Caco-2 (cell line): ENCODE results near the gene HPGDS. TPM values are rescaled to one million over a fixed set of nuclear protein-coding genes. Genes with fewer than 3 reads are reported as not detected.

Experiments used
- BruUV-seq: library from RNA; stranded (reverse); fragments of 400-500 nt; replicated peaks from 2 replicates; lab custom pipeline; 2021; lab: Mats Ljungman, UMichigan
- CTCF ChIA-PET: fragments of 300-600 bp; sonication (Branson Sonifier 250); formaldehyde crosslinking; loops from one replicate; lab custom pipeline; 2022; ENCODE audit warnings: antibody characterized with exemption; lab: Charles Lee
- POLR2A ChIA-PET: fragments of 300-600 bp; sonication (Branson Sonifier 250); formaldehyde crosslinking; loops from one replicate; lab custom pipeline; 2022; ENCODE audit warnings: antibody characterized with exemption; lab: Charles Lee
- DNase-seq, 2 experiments: peaks; one replicate each; pipeline versions ENCODE4 v3.0.0 to v3.0.0-alpha.2; 2020 to 2022
- H3K27me3 ChIP-seq: replicated peaks from 2 replicates; pipeline ENCODE4 v1.6.0; 2011; ENCODE audit warnings: low read length; ENCODE audit not compliant: control insufficient read depth, insufficient read depth
- H3K36me3 ChIP-seq: 2 replicates; pipeline ENCODE4 v1.5.1; 2011; ENCODE audit warnings: low read length; ENCODE audit not compliant: control insufficient read depth, insufficient read depth
- H3K4me1 ChIP-seq: fragments of 250-450 bp; sonication (Bioruptor Pico); 2 replicates; pipeline ENCODE4 v1.5.1; 2020; ENCODE audit warnings: mild to moderate bottlenecking
- H3K4me3 ChIP-seq: 2 replicates; pipeline ENCODE4 v1.5.1; 2011; ENCODE audit warnings: low read depth, mild to moderate bottlenecking, control low read depth, low read length
- H3K9me3 ChIP-seq: fragments of 250-450 bp; sonication (Bioruptor Pico); 2 replicates; pipeline ENCODE4 v1.5.1; 2020; ENCODE audit warnings: mild to moderate bottlenecking, moderate library complexity
- H3K27ac Mint-ChIP-seq: one replicate; pipeline ENCODE4 v1.8.0; 2022; ENCODE audit warnings: mixed read lengths; ENCODE audit not compliant: unreplicated experiment
- H3K27me3 Mint-ChIP-seq: one replicate; pipeline ENCODE4 v1.8.0; 2022; ENCODE audit warnings: mixed read lengths; ENCODE audit not compliant: insufficient read depth, unreplicated experiment
- H3K36me3 Mint-ChIP-seq: one replicate; pipeline ENCODE4 v1.8.0; 2022; ENCODE audit warnings: mild to moderate bottlenecking, mixed read lengths; ENCODE audit not compliant: insufficient read depth, unreplicated experiment
- H3K4me1 Mint-ChIP-seq: one replicate; pipeline ENCODE4 v1.8.0; 2022; ENCODE audit warnings: low read depth, mixed read lengths; ENCODE audit not compliant: unreplicated experiment
- H3K4me3 Mint-ChIP-seq: one replicate; pipeline ENCODE4 v1.8.0; 2022; ENCODE audit warnings: mild to moderate bottlenecking, moderate library complexity, mixed read lengths; ENCODE audit not compliant: unreplicated experiment
- H3K9me3 Mint-ChIP-seq: one replicate; pipeline ENCODE4 v1.8.0; 2022; ENCODE audit warnings: mixed read lengths; ENCODE audit not compliant: unreplicated experiment
- CTCF ChIP-seq, 2 experiments: fragments of 200-600 bp in 1 of 2; IDR thresholded peaks; 1 replicate in 1 of 2; 2 replicates in 1 of 2; pipeline versions ENCODE4 v1.5.1 to v1.8.0; 2011 to 2022; ENCODE audit warnings: antibody characterized with exemption in 1 of 2, control low read depth in 1 of 2, inconsistent platforms in 1 of 2, low read depth in 1 of 2, low read length in 1 of 2, mild to moderate bottlenecking in 1 of 2, moderate library complexity in 1 of 2; ENCODE audit not compliant: insufficient read depth in 1 of 2, severe bottlenecking in 1 of 2, unreplicated experiment in 1 of 2
- intact Hi-C: fragments of 100-400 bp; cut with micrococcal nuclease; formaldehyde crosslinking; loops from one replicate; pipeline ENCODE4 v1.10.0; 2022; ENCODE audit not compliant: unreplicated experiment
- total RNA-seq: library from RNA; stranded (reverse); gene quantifications from 2 replicates; pipeline ENCODE4 v1.2.3, GENCODE V29; 2022

Gene HPGDS
- total RNA-seq, 1 experiment from 2014 or later = not detected

GRCh38 chr4:94356444-94356843 is 13.8 kb upstream of the HPGDS start:
- BruUV-seq = no TSS peak
- ChIA-PET POLR2A (no interaction called here), CTCF (interaction anchor here (0.9 kb wide), 1 partner anchor 23 kb away, joined by 3 read pairs; no protein-coding TSS in a partner anchor)
- H3K4me1 Mint-ChIP-seq = no peaks in the 10 kb centered on the region
- no peak for DNase-seq
- no peaks in the 10 kb centered on the region for H3K36me3 Mint-ChIP-seq
- TF ChIP-seq CTCF (IDR thresholded peaks at IDR 0.05; ENCODE audit: insufficient read depth in 1 of 2, low read depth in 1 of 2, low read length in 1 of 2, severe bottlenecking in 1 of 2, unreplicated experiment in 1 of 2) = no peak
- Histone ChIP-seq H3K27me3 (no peaks in the 10 kb centered on the region), H3K4me3 (no peak overlapping the region), H3K9me3 (no peaks in the 10 kb centered on the region), H3K4me1 (no peaks in the 10 kb centered on the region), H3K36me3 (no peaks in the 10 kb centered on the region)
- no peak overlapping the region for H3K27ac Mint-ChIP-seq
- intact Hi-C loops = no loop called here
- no peak overlapping the region for H3K4me3 Mint-ChIP-seq
- H3K9me3 Mint-ChIP-seq = no peaks in the 10 kb centered on the region
- H3K27me3 Mint-ChIP-seq = no peaks in the 10 kb centered on the region

DNA sequence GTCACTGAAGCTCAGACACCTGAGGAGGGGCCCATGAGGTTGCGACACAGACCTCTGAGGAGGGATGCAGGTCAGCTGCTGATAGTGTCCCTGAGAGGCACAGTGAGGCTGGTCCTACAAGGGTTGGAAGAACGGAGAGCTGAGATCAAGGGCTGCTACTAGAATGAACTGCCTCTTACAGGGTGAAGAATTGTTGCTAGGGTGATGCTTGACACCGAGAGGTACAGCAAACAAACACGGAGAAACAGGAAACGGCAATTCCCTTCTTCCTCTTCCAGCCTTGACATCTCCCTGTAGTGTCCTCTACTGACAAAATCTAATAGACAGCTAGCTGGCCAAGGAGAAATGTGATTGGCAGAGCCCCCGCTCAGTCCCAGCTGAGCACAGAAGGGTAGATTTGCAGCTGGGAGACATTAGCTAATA is 11.8 kb upstream of the HPGDS start:
- POLR2A ChIA-PET = no interaction called here
- no peaks in the 10 kb centered on the region for H3K27me3 Mint-ChIP-seq
- no TSS peak for BruUV-seq
- CTCF ChIA-PET = no interaction called here
- no peaks in the 10 kb centered on the region for H3K9me3 Mint-ChIP-seq
- H3K4me1 ChIP-seq = no peaks in the 10 kb centered on the region
- H3K27me3 ChIP-seq = no peaks in the 10 kb centered on the region
- intact Hi-C loops = no loop called here
- DNase-seq = no peak
- no peaks in the 10 kb centered on the region for H3K36me3 ChIP-seq
- no peak overlapping the region for H3K4me3 Mint-ChIP-seq
- no peak for TF ChIP-seq CTCF (IDR thresholded peaks at IDR 0.05; ENCODE audit: insufficient read depth in 1 of 2, low read depth in 1 of 2, low read length in 1 of 2, severe bottlenecking in 1 of 2, unreplicated experiment in 1 of 2)
- H3K36me3 Mint-ChIP-seq = no peaks in the 10 kb centered on the region
- H3K4me1 Mint-ChIP-seq = no peaks in the 10 kb centered on the region
- H3K9me3 ChIP-seq = no peaks in the 10 kb centered on the region
- no peak overlapping the region for H3K27ac Mint-ChIP-seq
- no peak overlapping the region for H3K4me3 ChIP-seq

- Mint-ChIP-seq H3K4me1 (no peaks in the 10 kb centered on the region), H3K27ac (no peak overlapping the region), H3K36me3 (no peaks in the 10 kb centered on the region), H3K4me3 (no peak overlapping the region), H3K27me3 (no peaks in the 10 kb centered on the region), H3K9me3 (no peaks in the 10 kb centered on the region)
- Histone ChIP-seq H3K9me3 (no peaks in the 10 kb centered on the region), H3K27me3 (no peaks in the 10 kb centered on the region), H3K4me1 (peaks cover 11% of the 10 kb centered on the region; the same call in 1 of the 2 replicates), H3K4me3 (no peak overlapping the region), H3K36me3 (no peaks in the 10 kb centered on the region)
- POLR2A ChIA-PET = no interaction called here
- intact Hi-C loops = no loop called here
- CTCF ChIA-PET = no interaction called here
- DNase-seq = no peak
- no TSS peak for BruUV-seq
- TF ChIP-seq CTCF (IDR thresholded peaks at IDR 0.05; ENCODE audit: insufficient read depth in 1 of 2, low read depth in 1 of 2, low read length in 1 of 2, severe bottlenecking in 1 of 2, unreplicated experiment in 1 of 2) = no peak
Observed at GRCh38 chr4:94352996-94353395, 10.4 kb upstream of the HPGDS start.
